Transverse colon (tissue), 4 donors: ENCODE results near the gene MRPL23. TPM values are rescaled to one million over a fixed set of nuclear protein-coding genes. Genes with fewer than 3 reads are reported as not detected.
A peak's percentile ranks its signal among the peaks of the same experiment; 100 is the strongest.

Source experiments
- DNase-seq: peaks from one replicate; pipeline ENCODE4 v3.0.0-alpha.2; 2019
- H3K27ac ChIP-seq, 4 donors: fragments of 200-600 bp; sonication (generic); 2 replicates each; pipeline ENCODE4 v1.5.1; 2016 to 2018; ENCODE audit warnings: inconsistent platforms in 4 of 4
- H3K27me3 ChIP-seq: fragments of 200-600 bp; sonication (generic); 2 replicates; pipeline ENCODE4 v1.5.1; 2017; ENCODE audit warnings: inconsistent platforms
- H3K36me3 ChIP-seq, 4 donors: fragments of 200-600 bp; sonication (generic); 2 replicates each; pipeline ENCODE4 v1.5.1; 2017 to 2019; ENCODE audit warnings: inconsistent platforms in 4 of 4
- H3K4me1 ChIP-seq, 4 donors: fragments of 200-600 bp; sonication (generic); 2 replicates each; pipeline ENCODE4 v1.5.1; 2017 to 2020; ENCODE audit warnings: inconsistent platforms in 4 of 4
- H3K4me3 ChIP-seq, 4 donors: fragments of 200-600 bp; sonication (generic); 1 replicate in 1 of 4; 2 replicates in 3 of 4; pipeline versions ENCODE4 v1.5.1 to v1.6.1; 2017 to 2019; ENCODE audit warnings: inconsistent platforms in 4 of 4
- H3K9me3 ChIP-seq, 2 donors: fragments of 200-600 bp; sonication (generic); 2 replicates each; pipeline ENCODE4 v1.5.1; 2017 to 2019; ENCODE audit warnings: inconsistent platforms in 2 of 2
- CTCF ChIP-seq, 5 experiments: fragments of 200-600 bp in 3 of 5; fragments of 450-650 bp in 2 of 5; sonication (generic) in 3 of 5; IDR thresholded peaks; 1 replicate in 2 of 5; 2 replicates in 3 of 5; pipeline ENCODE4 v1.5.1; 2016 to 2017; ENCODE audit warnings: antibody characterized with exemption in 5 of 5, inconsistent platforms in 3 of 5, mild to moderate bottlenecking in 2 of 5, moderate library complexity in 1 of 5
- EP300 ChIP-seq: sonication (generic); formaldehyde crosslinking; IDR thresholded peaks from one replicate; pipeline ENCODE4 v1.6.1; 2017; ENCODE audit warnings: antibody characterized with exemption, low read depth
- POLR2A ChIP-seq: fragments of 450-650 bp; IDR thresholded peaks from one replicate; pipeline ENCODE4 v1.6.1; 2016; ENCODE audit warnings: antibody characterized with exemption, mild to moderate bottlenecking, moderate library complexity
- POLR2AphosphoS5 ChIP-seq, 3 donors: sonication (generic); formaldehyde crosslinking; IDR thresholded peaks; one replicate each; pipeline ENCODE4 v1.6.1; 2016; ENCODE audit warnings: antibody characterized with exemption in 3 of 3
- WGBS, 2 donors: methylation state at CpG; one replicate each; pipeline ENCODE4 v1.1.5; 2018; ENCODE audit warnings: low coverage in 1 of 2; 5-methylcytosine and 5-hydroxymethylcytosine counted together
- in situ Hi-C, 4 donors: fragments of 200-750 bp; cut with MboI; loops; one replicate each; pipeline versions ENCODE4 v1.15.0 to v1.15.1; 2017; ENCODE audit warnings: low sequenced_read_pairs in 3 of 4, low pct_ligation_motif_present in 1 of 4, low pct_unique_long_range_greater_than_20kb in 1 of 4
- intact Hi-C: fragments of 100-400 bp; cut with DNase I; formaldehyde crosslinking; loops from one replicate; pipeline ENCODE4 v1.15.1; 2023; ENCODE audit warnings: low total_unique reads
- total RNA-seq, 4 donors: library from RNA; depleted of rRNA; stranded (reverse); fragments of >200 nt; gene quantifications; one replicate each; pipeline ENCODE4 v1.1.0, GENCODE V29; 2016

MRPL23 gene
- total RNA-seq, 4 donors from 2014 or later, result 91.7 to 187 (median 127) TPM

GRCh38 chr11:1917523-1918435, 29.4 kb upstream of the MRPL23 start:
- H3K27me3 ChIP-seq, result no peaks in the 10 kb centered on the region
- H3K4me3 ChIP-seq, result no peak overlapping the region
- H3K4me1 ChIP-seq, result no peaks in the 10 kb centered on the region
- intact Hi-C loops (no loop called here), in situ Hi-C loops (no loop called here)
- H3K36me3 ChIP-seq, result no peaks in the 10 kb centered on the region
- TF ChIP-seq EP300 (no peak), CTCF (IDR thresholded peaks at IDR 0.05) (peak; percentile 46 to 59 (median 49)), POLR2AphosphoS5 (IDR thresholded peaks at IDR 0.05) (no peak)
- H3K27ac ChIP-seq, result no peak overlapping the region
- DNase-seq, result no peak
- no peaks in the 10 kb centered on the region for H3K9me3 ChIP-seq
- WGBS, 2 donors, result 64% methylated on average over 29 of the region's 34 CpGs; no CpG with 5 or more reads in 1 of the 2 donors

- no peaks in the 10 kb centered on the region for H3K4me1 ChIP-seq
- 67% methylated on average over 18 of the region's 29 CpGs; no CpG with 5 or more reads in 1 of the 2 donors for WGBS, 2 donors
- no peak for DNase-seq
- no peaks in the 10 kb centered on the region for H3K27me3 ChIP-seq
- H3K27ac ChIP-seq, result no peak overlapping the region
- no peak overlapping the region for H3K4me3 ChIP-seq
- TF ChIP-seq POLR2A, result no peak
- no peak for TF ChIP-seq POLR2AphosphoS5 (IDR thresholded peaks at IDR 0.05)
- TF ChIP-seq CTCF (IDR thresholded peaks at IDR 0.05), result no peak
- TF ChIP-seq EP300, result no peak
- intact Hi-C loops (no loop called here), in situ Hi-C loops (no loop called here)
- H3K36me3 ChIP-seq, result no peaks in the 10 kb centered on the region
- H3K9me3 ChIP-seq, result no peaks in the 10 kb centered on the region
Observed at GRCh38 chr11:1918436-1919315, 28.5 kb upstream of the MRPL23 start.

GRCh38 chr11:1919391-1920127, 27.6 kb upstream of the MRPL23 start, which contains the start of gene TNNT3:
TSS of gene TNNT3 (plus strand) at chr11:1919703. CDS start at chr11:1922875, 3,172 bp downstream.
- H3K27me3 ChIP-seq, result no peaks in the 10 kb centered on the region
- intact Hi-C loops (no loop called here), in situ Hi-C loops (no loop called here)
- WGBS, 2 donors, result 69% methylated on average over 31 of the region's 31 CpGs; no CpG with 5 or more reads in 1 of the 2 donors
- no peak within 1 kb of the TSS for H3K4me3 ChIP-seq
- no peaks in the 10 kb centered on the region for H3K9me3 ChIP-seq
- H3K4me1 ChIP-seq, result no peaks in the 10 kb centered on the region
- H3K36me3 ChIP-seq, result no peaks in the 10 kb centered on the region
- no peak within 1 kb of the TSS for H3K27ac ChIP-seq
- DNase-seq, result no peak
- TF ChIP-seq EP300 (no peak), POLR2AphosphoS5 (IDR thresholded peaks at IDR 0.05) (no peak), CTCF (IDR thresholded peaks at IDR 0.05) (no peak), POLR2A (no peak)
